MM.1S (cell line): Measurements from ENCODE around the gene GUCY2C.

Source experiments
- DNase-seq: peaks from one replicate; pipeline ENCODE4 v3.0.0-alpha.2; 2015
- H2AFZ ChIP-seq: fragments of 300-600 bp; sonication (generic); 2 replicates; pipeline ENCODE4 v1.6.0; 2016; ENCODE audit warnings: antibody characterized with exemption, low read length
- H3F3A ChIP-seq: fragments of 300-600 bp; sonication (generic); 2 replicates; pipeline ENCODE4 v1.6.1; 2016; ENCODE audit warnings: mild to moderate bottlenecking, antibody characterized with exemption, low read length, moderate library complexity, mixed read lengths; ENCODE audit not compliant: insufficient read depth
- H3K27ac ChIP-seq: fragments of 300-600 bp; sonication (generic); 2 replicates; pipeline ENCODE4 v1.5.1; 2016; ENCODE audit warnings: mild to moderate bottlenecking, low read length
- H3K27me3 ChIP-seq: fragments of 300-600 bp; sonication (generic); replicated peaks from 2 replicates; pipeline ENCODE4 v1.6.0; 2016; ENCODE audit warnings: low read length; ENCODE audit not compliant: insufficient read depth
- H3K36me3 ChIP-seq: fragments of 300-600 bp; sonication (generic); replicated peaks from 2 replicates; pipeline ENCODE4 v1.6.1; 2016; ENCODE audit warnings: mild to moderate bottlenecking, low read length, mixed read lengths; ENCODE audit not compliant: insufficient read depth
- H3K4me1 ChIP-seq: fragments of 300-600 bp; sonication (generic); 2 replicates; pipeline ENCODE4 v1.6.1; 2016; ENCODE audit warnings: low read length, mixed read lengths
- H3K4me2 ChIP-seq: fragments of 300-600 bp; sonication (generic); 2 replicates; pipeline ENCODE4 v1.6.0; 2016; ENCODE audit warnings: low read depth, low read length
- H3K4me3 ChIP-seq: fragments of 300-600 bp; sonication (generic); 2 replicates; pipeline ENCODE4 v1.5.1; 2016; ENCODE audit warnings: low read length, mixed read lengths
- H3K79me2 ChIP-seq: fragments of 300-600 bp; sonication (generic); 2 replicates; pipeline ENCODE4 v1.6.1; 2016; ENCODE audit warnings: mixed run types, low read length, mixed read lengths
- H3K9ac ChIP-seq: fragments of 300-600 bp; sonication (generic); 2 replicates; pipeline ENCODE4 v1.6.1; 2016; ENCODE audit warnings: low read length, mixed read lengths
- H3K9me2 ChIP-seq: fragments of 300-600 bp; sonication (generic); replicated peaks from 2 replicates; pipeline ENCODE4 v1.6.1; 2016; ENCODE audit warnings: mild to moderate bottlenecking, low read length, mixed read lengths; ENCODE audit not compliant: insufficient read depth
- H3K9me3 ChIP-seq: fragments of 300-600 bp; sonication (generic); replicated peaks from 2 replicates; pipeline ENCODE4 v1.6.1; 2016; ENCODE audit warnings: mild to moderate bottlenecking, low read length, mixed read lengths; ENCODE audit not compliant: insufficient read depth
- H4K20me1 ChIP-seq: fragments of 300-600 bp; sonication (generic); 2 replicates; pipeline ENCODE4 v1.6.1; 2016; ENCODE audit warnings: mild to moderate bottlenecking, low read length, moderate library complexity, mixed read lengths; ENCODE audit not compliant: insufficient read depth
- EZH2 ChIP-seq: fragments of 300-600 bp; sonication (generic); optimal IDR thresholded peaks from 2 replicates; pipeline ENCODE3; 2017; ENCODE audit warnings: low read depth, mild to moderate bottlenecking, antibody characterized with exemption, low read length, mixed read lengths
- EZH2phosphoT487 ChIP-seq: fragments of 300-600 bp; sonication (generic); IDR thresholded peaks from 2 replicates; pipeline ENCODE4 v1.6.1; 2018; ENCODE audit warnings: antibody characterized with exemption, low read length
- TF ChIP-seq, protein P1 (sequence below): fragments of 300-600 bp; sonication (generic); IDR thresholded peaks from 2 replicates; pipeline ENCODE4 v1.5.1; 2016; ENCODE audit warnings: antibody characterized with exemption, low read length, mixed read lengths

GUCY2C gene

DNA sequence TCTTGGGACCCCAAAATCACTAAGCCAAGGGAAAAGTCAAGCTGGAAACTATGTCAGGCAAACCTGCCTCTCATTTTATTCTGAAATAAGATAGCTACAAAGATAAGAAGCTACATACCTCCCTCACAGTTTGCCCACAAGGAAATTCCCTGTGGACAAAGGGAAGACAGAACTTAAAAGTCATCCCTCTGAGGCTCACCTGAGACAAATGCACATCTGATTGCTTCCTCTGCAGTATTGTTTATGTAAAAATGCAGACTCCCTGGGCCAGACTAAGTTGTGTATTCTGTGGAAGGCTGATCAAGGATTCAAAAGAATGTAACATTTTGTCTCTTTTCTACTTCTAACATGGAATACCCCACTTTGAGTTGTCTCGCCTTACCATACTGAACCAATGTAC, 126.2 kb downstream of the GUCY2C start:
- no peaks in the 10 kb centered on the region for H3K79me2 ChIP-seq

DNA sequence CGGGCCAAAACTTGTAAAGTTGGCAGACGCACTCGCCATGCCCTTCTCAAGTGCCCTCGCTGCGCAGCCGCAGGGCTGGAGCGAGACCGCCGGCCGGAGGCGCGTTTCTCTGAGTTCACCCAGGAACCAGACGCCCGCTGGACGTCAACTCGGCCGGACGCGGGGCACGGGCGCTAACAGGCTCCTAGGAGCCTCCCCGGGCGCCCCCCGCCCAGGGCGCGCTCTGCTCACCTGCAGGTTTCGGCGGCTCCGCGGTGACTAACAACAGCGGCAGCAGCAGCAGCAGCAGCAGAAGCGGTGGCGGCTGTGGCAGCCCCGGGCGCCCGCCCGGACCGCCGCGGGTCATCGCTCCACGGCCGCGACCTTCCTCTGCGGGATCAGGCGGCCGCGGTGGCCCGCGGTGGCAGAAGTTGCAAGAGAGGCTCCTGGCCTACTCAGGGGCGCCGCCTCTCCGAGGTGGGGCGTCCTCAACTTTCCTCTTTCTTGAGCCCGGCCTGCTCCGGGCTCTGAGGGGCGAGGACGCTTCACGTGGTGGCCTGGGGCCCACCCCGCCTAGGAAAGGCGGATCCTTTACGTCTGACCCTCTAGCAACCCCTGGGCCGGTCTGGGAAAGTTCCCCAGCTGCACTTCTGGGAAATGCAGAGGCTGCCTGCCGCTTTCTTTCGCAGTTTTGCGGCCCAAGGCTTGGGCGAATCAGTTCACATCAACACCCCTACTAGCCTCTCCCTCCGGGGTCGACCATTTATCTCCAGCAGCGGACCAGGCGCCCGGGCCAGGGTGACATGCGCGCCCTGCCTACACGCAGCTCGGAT, 128.8 kb downstream of the GUCY2C start, which contains the start of gene PLBD1:
Gene PLBD1 (minus strand): TSS at position 533 of the 812 bp plus-strand sequence. CDS start 187 bp downstream, at position 346.
- Histone ChIP-seq H3K9ac (no peak within 1 kb of the TSS), H3K9me2 (no peaks in the 10 kb centered on the region), H3K4me3 (no peak within 1 kb of the TSS), H4K20me1 (no peaks in the 10 kb centered on the region), H3K9me3 (no peaks in the 10 kb centered on the region), H3K4me1 (no peaks in the 10 kb centered on the region), H2AFZ (no peak within 1 kb of the TSS), H3K79me2 (no peaks in the 10 kb centered on the region), H3K27ac (no peak within 1 kb of the TSS), H3K36me3 (no peaks in the 10 kb centered on the region), H3K27me3 (no peaks in the 10 kb centered on the region), H3F3A (no peaks in the 10 kb centered on the region), H3K4me2 (peak within 1 kb of the TSS; percentile 34; the same call in 1 of the 2 replicates)
- TF ChIP-seq EZH2phosphoT487 (no peak), EZH2 (no peak)
- TF ChIP-seq, protein P1, sequence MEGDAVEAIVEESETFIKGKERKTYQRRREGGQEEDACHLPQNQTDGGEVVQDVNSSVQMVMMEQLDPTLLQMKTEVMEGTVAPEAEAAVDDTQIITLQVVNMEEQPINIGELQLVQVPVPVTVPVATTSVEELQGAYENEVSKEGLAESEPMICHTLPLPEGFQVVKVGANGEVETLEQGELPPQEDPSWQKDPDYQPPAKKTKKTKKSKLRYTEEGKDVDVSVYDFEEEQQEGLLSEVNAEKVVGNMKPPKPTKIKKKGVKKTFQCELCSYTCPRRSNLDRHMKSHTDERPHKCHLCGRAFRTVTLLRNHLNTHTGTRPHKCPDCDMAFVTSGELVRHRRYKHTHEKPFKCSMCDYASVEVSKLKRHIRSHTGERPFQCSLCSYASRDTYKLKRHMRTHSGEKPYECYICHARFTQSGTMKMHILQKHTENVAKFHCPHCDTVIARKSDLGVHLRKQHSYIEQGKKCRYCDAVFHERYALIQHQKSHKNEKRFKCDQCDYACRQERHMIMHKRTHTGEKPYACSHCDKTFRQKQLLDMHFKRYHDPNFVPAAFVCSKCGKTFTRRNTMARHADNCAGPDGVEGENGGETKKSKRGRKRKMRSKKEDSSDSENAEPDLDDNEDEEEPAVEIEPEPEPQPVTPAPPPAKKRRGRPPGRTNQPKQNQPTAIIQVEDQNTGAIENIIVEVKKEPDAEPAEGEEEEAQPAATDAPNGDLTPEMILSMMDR, result no peak
- no peak for DNase-seq

More for the DNA sequence above, 126.2 kb downstream of the GUCY2C start:
- Histone ChIP-seq H2AFZ (no peak overlapping the region), H3K9me3 (no peaks in the 10 kb centered on the region), H3K4me1 (no peaks in the 10 kb centered on the region), H3F3A (no peaks in the 10 kb centered on the region), H3K36me3 (no peaks in the 10 kb centered on the region), H3K27me3 (no peaks in the 10 kb centered on the region), H3K4me3 (no peak overlapping the region), H4K20me1 (no peaks in the 10 kb centered on the region), H3K4me2 (no peak overlapping the region), H3K9me2 (no peaks in the 10 kb centered on the region), H3K9ac (no peak overlapping the region), H3K27ac (no peak overlapping the region)
- DNase-seq, result no peak
- TF ChIP-seq, protein P1, result no peak
- TF ChIP-seq EZH2phosphoT487 (no peak), EZH2 (no peak)

DNA sequence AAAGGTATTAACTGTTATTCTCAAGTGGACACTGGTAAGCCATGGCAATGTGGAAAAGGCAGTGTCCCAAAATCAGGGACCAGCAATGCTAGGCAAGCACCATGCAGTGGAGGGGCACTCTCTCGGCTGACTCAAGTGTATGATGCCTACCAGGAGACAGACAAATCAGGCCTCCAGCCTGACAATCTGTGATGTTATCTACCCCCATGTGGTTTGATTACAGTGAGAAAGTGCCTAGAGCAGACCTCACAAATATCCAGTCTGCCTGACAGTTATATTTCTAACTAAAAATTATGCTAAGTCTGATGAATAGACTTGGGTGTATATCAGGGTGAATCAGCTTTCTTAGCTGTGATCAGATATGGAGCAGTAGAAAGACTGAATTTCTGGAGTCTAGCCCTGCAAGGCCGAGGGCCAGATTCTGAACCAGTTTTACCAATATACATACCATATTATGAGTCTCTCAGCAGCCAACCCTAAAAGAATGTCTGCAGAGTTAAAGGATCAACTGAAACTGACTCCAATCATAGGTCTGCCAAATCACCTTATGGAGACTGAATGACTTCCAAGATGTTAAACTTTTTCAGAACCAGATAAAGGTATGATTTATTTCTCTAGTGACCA, 132.0 kb downstream of the GUCY2C start:
- Histone ChIP-seq H2AFZ (no peak overlapping the region), H3K9me3 (no peaks in the 10 kb centered on the region), H3K9me2 (no peaks in the 10 kb centered on the region), H3K36me3 (no peaks in the 10 kb centered on the region), H4K20me1 (no peaks in the 10 kb centered on the region), H3K9ac (no peak overlapping the region), H3K4me2 (no peak overlapping the region), H3K27me3 (no peaks in the 10 kb centered on the region), H3F3A (no peaks in the 10 kb centered on the region), H3K4me3 (no peak overlapping the region), H3K27ac (no peak overlapping the region), H3K79me2 (no peaks in the 10 kb centered on the region), H3K4me1 (no peaks in the 10 kb centered on the region)
- TF ChIP-seq EZH2phosphoT487, result no peak
- no peak for TF ChIP-seq EZH2
- TF ChIP-seq, protein P1, result no peak
- no peak for DNase-seq
